ENCODE results near the gene FAM156B.
"Not testable (repeated sequence)": the region's sequence is repeated elsewhere in the genome, so short reads cannot be mapped to it uniquely, and the experiment has no call there.

GRCh38 chrX:52875436-52875835 is 21.7 kb upstream of the FAM156B start:
- TF ChIP-seq CTCF (IDR thresholded peaks at IDR 0.05); EHMT2 (IDR thresholded peaks at IDR 0.05; ENCODE audit: low read depth): not testable (repeated sequence)
